HS-5 (cell line): ENCODE data around the gene ANXA6.

Experiments
- DNase-seq: peaks from one replicate; pipeline ENCODE4 v3.0.0-alpha.2; 2012; ENCODE audit warnings: low read depth

ANXA6 gene

DNA sequence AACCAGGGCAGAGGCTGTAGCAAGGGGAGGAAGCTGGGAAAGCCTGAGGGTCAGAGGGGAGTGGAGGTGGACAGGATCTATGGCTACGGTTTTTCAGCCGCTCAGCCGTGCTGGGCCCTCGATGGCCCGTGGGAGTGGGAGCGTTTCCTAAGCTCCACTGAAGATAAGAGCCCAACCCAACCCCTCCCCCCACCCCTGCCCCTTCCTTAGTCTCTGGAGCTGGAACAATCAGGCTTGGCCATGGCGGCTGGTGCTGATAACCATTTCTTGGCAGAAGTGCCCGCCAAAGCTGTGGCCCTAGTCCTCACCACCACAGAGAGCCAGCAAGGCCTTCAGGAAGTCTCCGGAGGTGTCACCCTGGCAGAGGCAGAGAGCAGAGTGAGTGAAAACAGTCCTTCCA lies 56.4 kb downstream of the ANXA6 start:
- DNase-seq: no peak

DNA sequence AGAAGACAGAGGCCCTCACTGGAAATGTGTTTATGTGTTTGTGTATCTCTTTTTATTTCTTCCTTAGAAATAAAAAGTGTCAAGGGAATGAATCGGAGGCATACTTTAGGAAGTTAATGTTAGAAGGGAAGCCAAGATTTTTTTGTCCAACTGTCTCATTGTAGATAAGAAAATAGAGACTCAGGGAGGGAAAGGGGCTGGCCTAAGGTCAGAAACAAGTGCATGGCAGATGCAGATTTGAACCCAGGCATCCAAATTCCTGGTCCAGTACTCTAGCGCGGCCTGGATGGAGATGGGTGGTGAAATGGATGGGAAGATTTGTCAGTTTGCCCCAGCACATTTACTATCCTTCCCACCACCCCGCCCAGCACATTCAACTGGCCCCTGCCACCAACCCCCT lies 56.9 kb downstream of the ANXA6 start:
- no peak for DNase-seq

- DNase-seq: no peak
These were observed 58.8 kb downstream of the ANXA6 start for GRCh38 chr5:151098768-151099121.

GRCh38 chr5:151097820-151098767 lies 59.5 kb downstream of the ANXA6 start:
- DNase-seq: no peak

GRCh38 chr5:151097061-151097460 lies 60.5 kb downstream of the ANXA6 start:
- no peak for DNase-seq

DNA sequence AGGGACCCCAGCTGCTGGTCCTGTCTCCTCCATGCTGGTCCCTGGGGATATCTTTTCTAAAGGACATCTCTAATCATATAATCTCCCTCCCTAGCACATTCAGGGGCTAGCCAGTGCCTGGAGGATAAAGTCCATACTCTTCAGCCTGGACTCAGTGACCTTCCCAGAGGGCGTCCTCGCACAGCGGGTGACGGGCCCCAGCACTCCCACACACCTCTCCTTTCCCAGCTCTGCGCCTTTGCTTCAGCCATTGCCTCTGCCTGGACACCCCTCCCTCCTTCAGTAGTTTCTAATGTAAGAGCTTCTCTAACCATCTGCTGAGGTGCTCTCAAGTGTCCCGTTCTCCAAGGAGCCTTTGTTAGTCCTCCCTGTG lies 61.6 kb downstream of the ANXA6 start:
- no peak for DNase-seq

- no peak for DNase-seq
These were observed 62.1 kb downstream of the ANXA6 start for GRCh38 chr5:151095341-151096000.

DNA sequence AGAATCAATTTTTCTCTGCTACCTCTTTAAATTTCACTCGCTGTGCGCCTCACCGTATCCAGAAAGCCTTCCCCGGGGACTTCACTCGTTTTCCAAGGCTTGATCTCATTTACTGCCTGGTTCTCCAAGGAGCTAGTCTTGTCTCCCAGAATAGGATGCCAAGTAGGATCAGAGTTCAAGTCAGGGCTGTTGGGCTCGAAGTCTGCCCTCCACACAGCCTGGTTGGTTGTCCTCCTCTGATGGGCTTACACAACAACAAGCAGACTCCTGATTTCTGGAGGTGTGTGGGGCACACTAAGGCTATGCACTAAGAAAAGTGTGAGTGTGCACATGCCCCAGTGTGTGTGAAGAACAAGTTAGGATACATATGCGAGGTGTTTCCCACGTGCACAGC lies 62.7 kb downstream of the ANXA6 start:
- DNase-seq: no peak

- DNase-seq: no peak
These were observed 63.3 kb downstream of the ANXA6 start for GRCh38 chr5:151094030-151094851.

DNA sequence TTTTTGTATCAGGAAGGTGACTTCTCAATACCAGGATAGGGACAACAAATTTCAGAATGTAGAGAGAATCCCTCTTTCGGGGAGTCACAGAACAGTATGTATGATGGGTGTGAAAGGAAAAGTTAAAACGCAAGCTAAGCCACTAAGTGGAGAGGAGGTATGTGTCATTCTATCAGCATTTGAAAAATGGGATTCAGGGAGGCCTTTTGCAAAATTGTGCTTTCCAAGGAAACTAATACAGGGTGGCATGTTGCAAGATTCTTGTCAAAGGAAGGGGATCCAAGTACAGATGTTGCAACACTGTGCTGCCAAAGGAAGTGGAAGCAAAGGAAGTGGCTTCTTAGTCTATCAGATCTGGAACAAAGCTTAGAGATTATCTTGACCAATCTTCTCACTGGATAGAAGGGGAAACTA lies 64.1 kb downstream of the ANXA6 start:
- DNase-seq: peak; percentile 97

GRCh38 chr5:151092762-151093161 lies 64.8 kb downstream of the ANXA6 start:
- DNase-seq: peak; percentile 85

- no peak for DNase-seq
These were observed 67.9 kb downstream of the ANXA6 start for GRCh38 chr5:151089726-151090125.

DNA sequence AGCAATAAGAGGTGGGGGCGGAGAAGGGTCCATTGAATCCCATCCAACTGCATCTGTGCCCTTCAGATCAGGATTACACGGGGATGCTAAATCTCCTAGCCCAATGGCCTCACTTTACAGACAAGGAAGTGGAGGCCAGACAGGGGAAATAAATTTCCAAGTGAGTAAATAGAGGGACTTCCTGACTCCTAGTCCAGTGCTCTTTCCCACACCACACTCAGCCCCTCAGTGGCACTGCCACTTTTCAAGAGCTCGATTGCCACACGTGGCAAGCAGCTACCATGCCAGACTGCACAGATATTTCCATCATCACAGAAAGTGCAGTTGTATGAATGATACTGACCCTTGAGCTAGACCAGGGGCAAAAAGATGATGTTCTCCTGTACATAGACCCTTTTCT lies 68.6 kb downstream of the ANXA6 start:
- no peak for DNase-seq

GRCh38 chr5:151087486-151087885 lies 70.1 kb downstream of the ANXA6 start:
- no peak for DNase-seq

GRCh38 chr5:151086905-151087360 lies 70.6 kb downstream of the ANXA6 start:
- DNase-seq: no peak

GRCh38 chr5:151086192-151086869 lies 71.2 kb downstream of the ANXA6 start:
- no peak for DNase-seq

DNA sequence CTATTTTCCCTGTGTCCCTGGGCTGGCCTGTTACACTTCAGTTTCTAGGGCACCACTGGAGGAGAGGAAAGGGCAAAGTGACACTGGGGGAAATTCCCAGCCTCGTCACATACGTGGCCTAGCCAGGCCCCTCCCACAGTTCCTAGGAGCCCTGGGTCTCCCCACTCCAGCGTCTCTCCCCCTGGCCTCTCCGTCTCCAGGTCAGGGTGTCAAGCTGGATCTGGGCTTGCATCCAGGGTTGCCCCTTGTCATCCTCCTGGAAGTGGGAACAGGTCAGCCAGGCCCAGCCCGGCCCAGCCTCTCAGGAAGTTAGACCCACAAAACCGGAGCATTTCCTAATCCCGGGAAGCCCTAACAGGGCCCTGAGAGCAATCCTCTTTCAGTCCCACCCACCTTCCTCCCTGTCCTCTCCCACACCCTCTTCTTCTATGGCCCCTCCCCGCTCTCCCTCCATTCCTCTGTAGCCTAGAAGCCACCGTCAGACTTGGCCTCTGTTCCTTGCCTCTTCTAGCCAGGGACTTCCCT lies 72.0 kb downstream of the ANXA6 start:
- no peak for DNase-seq

- DNase-seq: no peak
These were observed 73.2 kb downstream of the ANXA6 start for GRCh38 chr5:151084363-151084762.

DNA sequence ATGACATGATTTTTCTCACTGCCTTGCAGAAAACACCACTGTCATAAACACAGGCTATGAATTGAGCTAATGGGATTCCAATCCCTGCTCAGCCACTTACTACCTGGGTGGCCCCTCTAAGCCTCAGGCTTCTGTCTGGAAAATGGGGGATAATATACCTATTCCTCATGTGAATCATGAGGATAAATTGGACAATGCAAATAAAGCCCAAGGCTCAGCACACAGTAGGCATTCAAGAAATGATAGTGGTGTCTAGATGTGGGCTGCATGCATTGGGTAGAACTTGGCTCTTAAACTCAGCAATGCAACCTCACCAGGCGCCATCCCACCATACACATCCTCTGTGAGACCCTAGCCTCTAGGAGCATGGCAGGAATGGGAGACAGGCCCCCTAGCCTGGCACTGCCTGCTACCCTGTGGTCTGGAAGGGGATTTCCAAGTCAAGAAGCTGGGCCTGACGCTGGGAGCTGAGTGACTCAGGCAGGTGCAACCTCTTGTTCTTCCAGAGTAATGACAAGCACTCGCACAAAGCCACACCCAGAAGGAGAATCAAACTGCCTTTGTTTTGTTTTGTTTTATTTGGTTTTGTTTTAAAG lies 74.4 kb downstream of the ANXA6 start:
- no peak for DNase-seq

GRCh38 chr5:151082282-151082902 lies 75.2 kb downstream of the ANXA6 start:
- DNase-seq: no peak
